Keratinocyte (primary cell): ENCODE data around the gene NPAS3. TPM values are rescaled to one million over a fixed set of nuclear protein-coding genes. Genes with fewer than 3 reads are reported as not detected.

Experiments
- DNase-seq: peaks from one replicate; pipeline ENCODE4 v3.0.0-alpha.2; 2011; ENCODE audit warnings: low read depth, missing footprints, low spot score
- FAIRE-seq: peaks from 2 replicates; lab custom pipeline; 2011; peaks lifted over from hg19 to GRCh38; lab: Jason Lieb, UNC
- H2AFZ ChIP-seq: 2 replicates; pipeline ENCODE4 v1.6.0; 2012; ENCODE audit warnings: low read length, control low read depth, inconsistent platforms; ENCODE audit not compliant: control insufficient read depth
- H3K27ac ChIP-seq: 2 replicates; pipeline ENCODE4 v1.5.1; 2011; ENCODE audit warnings: low read length; ENCODE audit not compliant: control insufficient read depth, insufficient read depth
- H3K27me3 ChIP-seq: 3 replicates; pipeline ENCODE4 v1.6.0; 2011; ENCODE audit warnings: low read length; ENCODE audit not compliant: control insufficient read depth, insufficient read depth; ENCODE audit errors: extremely low read depth
- H3K36me3 ChIP-seq, 2 experiments: 2 replicates in 1 of 2; 3 replicates in 1 of 2; pipeline ENCODE4 v1.5.1; 2011; ENCODE audit warnings: low read length in 2 of 2, mild to moderate bottlenecking in 1 of 2; ENCODE audit not compliant: control insufficient read depth in 2 of 2, insufficient read depth in 2 of 2; ENCODE audit errors: extremely low read depth in 1 of 2
- H3K4me1 ChIP-seq: 3 replicates; pipeline ENCODE4 v1.5.1; 2011; ENCODE audit warnings: low read length; ENCODE audit not compliant: control insufficient read depth, insufficient read depth; ENCODE audit errors: extremely low read depth
- H3K4me2 ChIP-seq: 3 replicates; pipeline ENCODE4 v1.6.0; 2011; ENCODE audit warnings: low read depth, low read length; ENCODE audit not compliant: control insufficient read depth, insufficient read depth; ENCODE audit errors: extremely low read depth
- H3K4me3 ChIP-seq, 3 experiments: fragments of 200-600 bp in 1 of 3; sonication (generic) in 1 of 3; 2 replicates in 2 of 3; 3 replicates in 1 of 3; pipeline ENCODE4 v1.5.1; 2011 to 2016; ENCODE audit warnings: low read length in 3 of 3, mild to moderate bottlenecking in 3 of 3, control low read depth in 2 of 3, inconsistent platforms in 1 of 3, low read depth in 1 of 3, mixed read lengths in 1 of 3, mixed run types in 1 of 3, moderate library complexity in 1 of 3; ENCODE audit not compliant: control insufficient read depth in 2 of 3, insufficient read depth in 2 of 3; ENCODE audit errors: extremely low read depth in 1 of 3
- H3K79me2 ChIP-seq: 2 replicates; pipeline ENCODE4 v1.6.0; 2012; ENCODE audit warnings: low read length; ENCODE audit not compliant: control insufficient read depth, insufficient read depth
- H3K9ac ChIP-seq: 3 replicates; pipeline ENCODE4 v1.6.0; 2011; ENCODE audit warnings: low read length; ENCODE audit not compliant: control insufficient read depth, insufficient read depth; ENCODE audit errors: extremely low read depth
- H3K9me1 ChIP-seq: 3 replicates; pipeline ENCODE4 v1.6.0; 2011; ENCODE audit warnings: low read length; ENCODE audit not compliant: control insufficient read depth, insufficient read depth; ENCODE audit errors: extremely low read depth
- H3K9me3 ChIP-seq: 2 replicates; pipeline ENCODE4 v1.5.1; 2012; ENCODE audit warnings: low read depth, low read length; ENCODE audit not compliant: control insufficient read depth
- H4K20me1 ChIP-seq: 3 replicates; pipeline ENCODE4 v1.6.0; 2011; ENCODE audit warnings: low read length; ENCODE audit not compliant: control insufficient read depth, insufficient read depth; ENCODE audit errors: extremely low read depth
- EZH2 ChIP-seq: IDR thresholded peaks from one replicate; pipeline ENCODE4 v1.6.1; 2012; ENCODE audit warnings: inconsistent platforms, mild to moderate bottlenecking, low read length, moderate library complexity
- dilution Hi-C: fragments of 300-500 bp; cut with MboI; formaldehyde crosslinking; loops from one replicate; pipeline ENCODE4 v1.7.0; 2020; ENCODE audit warnings: low sequenced_read_pairs; ENCODE audit not compliant: extremely low pct_ligation_motif_present
- polyA plus RNA-seq, 5 experiments: library from polyadenylated mRNA; depleted of rRNA in 3 of 5; stranded (reverse) in 3 of 5; stranded (forward) in 1 of 5; unstranded in 1 of 5; fragments of >200 nt; gene quantifications; 1 replicate in 1 of 5; 2 replicates in 3 of 5; 3 replicates in 1 of 5; pipeline versions ENCODE4 v1.2.1 to v1.2.3, GENCODE V29; 2011 to 2012; ENCODE audit warnings: missing spikeins in 2 of 5, low read depth in 1 of 5, low replicate concordance in 1 of 5
- TF ChIP-seq, protein P1 (sequence below), 3 experiments: IDR thresholded peaks in 1 of 3; conservative IDR thresholded peaks in 1 of 3; optimal IDR thresholded peaks in 1 of 3; 2 replicates in 2 of 3; 3 replicates in 1 of 3; pipeline versions ENCODE3 to v1.5.1; 2011; ENCODE audit warnings: low read length in 3 of 3, mild to moderate bottlenecking in 3 of 3, moderate library complexity in 2 of 3, control low read depth in 1 of 3, inconsistent platforms in 1 of 3; ENCODE audit not compliant: insufficient read depth in 2 of 3; ENCODE audit errors: extremely low read depth in 1 of 3

NPAS3 gene
- polyA plus RNA-seq, 1 donor (not counting 4 experiments of a cell fraction or from before 2014, with no cell fraction given) = 0.07 TPM

GRCh38 chr14:33285902-33286700, 347.4 kb downstream of the NPAS3 start:
- H4K20me1 ChIP-seq = no peaks in the 10 kb centered on the region
- no peak overlapping the region for H2AFZ ChIP-seq
- H3K27ac ChIP-seq = no peak overlapping the region
- H3K4me2 ChIP-seq = no peak overlapping the region
- H3K27me3 ChIP-seq = no peaks in the 10 kb centered on the region
- no peaks in the 10 kb centered on the region for H3K79me2 ChIP-seq
- no peak for TF ChIP-seq EZH2
- TF ChIP-seq, protein P1, sequence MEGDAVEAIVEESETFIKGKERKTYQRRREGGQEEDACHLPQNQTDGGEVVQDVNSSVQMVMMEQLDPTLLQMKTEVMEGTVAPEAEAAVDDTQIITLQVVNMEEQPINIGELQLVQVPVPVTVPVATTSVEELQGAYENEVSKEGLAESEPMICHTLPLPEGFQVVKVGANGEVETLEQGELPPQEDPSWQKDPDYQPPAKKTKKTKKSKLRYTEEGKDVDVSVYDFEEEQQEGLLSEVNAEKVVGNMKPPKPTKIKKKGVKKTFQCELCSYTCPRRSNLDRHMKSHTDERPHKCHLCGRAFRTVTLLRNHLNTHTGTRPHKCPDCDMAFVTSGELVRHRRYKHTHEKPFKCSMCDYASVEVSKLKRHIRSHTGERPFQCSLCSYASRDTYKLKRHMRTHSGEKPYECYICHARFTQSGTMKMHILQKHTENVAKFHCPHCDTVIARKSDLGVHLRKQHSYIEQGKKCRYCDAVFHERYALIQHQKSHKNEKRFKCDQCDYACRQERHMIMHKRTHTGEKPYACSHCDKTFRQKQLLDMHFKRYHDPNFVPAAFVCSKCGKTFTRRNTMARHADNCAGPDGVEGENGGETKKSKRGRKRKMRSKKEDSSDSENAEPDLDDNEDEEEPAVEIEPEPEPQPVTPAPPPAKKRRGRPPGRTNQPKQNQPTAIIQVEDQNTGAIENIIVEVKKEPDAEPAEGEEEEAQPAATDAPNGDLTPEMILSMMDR (optimal IDR thresholded peaks at IDR 0.05 in 1 of 3, IDR thresholded peaks at IDR 0.05 in 1 of 3, conservative IDR thresholded peaks at IDR 0.05 in 1 of 3; ENCODE audit: extremely low read depth in 1 of 3, insufficient read depth in 2 of 3, low read length in 3 of 3) = no peak
- H3K36me3 ChIP-seq = no peaks in the 10 kb centered on the region
- dilution Hi-C loops = no loop called here
- H3K9ac ChIP-seq = no peak overlapping the region
- H3K4me1 ChIP-seq = no peaks in the 10 kb centered on the region
- no peak overlapping the region for H3K4me3 ChIP-seq
- H3K9me3 ChIP-seq = no peaks in the 10 kb centered on the region
- no peaks in the 10 kb centered on the region for H3K9me1 ChIP-seq
- FAIRE-seq (no peak), DNase-seq (no peak)

DNA sequence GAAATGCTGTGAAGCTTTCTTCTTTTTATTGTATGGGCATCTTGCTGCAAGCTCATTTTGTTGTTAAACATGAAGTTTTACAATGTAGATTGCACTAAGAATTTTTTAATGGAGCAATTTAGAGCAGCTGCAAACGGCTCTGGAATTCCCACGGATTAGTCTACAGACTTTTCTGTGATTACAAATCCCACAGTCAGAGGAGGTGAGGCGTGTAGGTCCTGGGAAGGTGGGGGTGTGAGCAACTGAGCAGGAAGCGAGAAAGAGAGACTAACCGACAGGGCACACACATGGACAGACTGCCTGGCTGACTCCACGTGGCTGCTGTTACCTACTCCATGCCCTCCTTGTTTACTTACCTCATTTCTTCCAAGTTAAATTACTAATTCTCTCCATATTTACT, 348.5 kb downstream of the NPAS3 start:
- FAIRE-seq = no peak

More for the DNA sequence above, 348.5 kb downstream of the NPAS3 start:
- Histone ChIP-seq H3K9ac (no peak overlapping the region), H2AFZ (no peak overlapping the region), H3K27me3 (no peaks in the 10 kb centered on the region), H3K9me1 (no peaks in the 10 kb centered on the region), H3K79me2 (no peaks in the 10 kb centered on the region), H3K27ac (no peak overlapping the region), H3K36me3 (no peaks in the 10 kb centered on the region), H4K20me1 (no peaks in the 10 kb centered on the region), H3K4me2 (no peak overlapping the region), H3K9me3 (no peaks in the 10 kb centered on the region), H3K4me3 (no peak overlapping the region), H3K4me1 (no peaks in the 10 kb centered on the region)
- no peak for TF ChIP-seq EZH2
- TF ChIP-seq, protein P1 (optimal IDR thresholded peaks at IDR 0.05 in 1 of 3, IDR thresholded peaks at IDR 0.05 in 1 of 3, conservative IDR thresholded peaks at IDR 0.05 in 1 of 3; ENCODE audit: extremely low read depth in 1 of 3, insufficient read depth in 2 of 3, low read length in 3 of 3) = no peak
- no peak for DNase-seq
- dilution Hi-C loops = no loop called here
